ENCODE data around the gene SREBF1.

DNA sequence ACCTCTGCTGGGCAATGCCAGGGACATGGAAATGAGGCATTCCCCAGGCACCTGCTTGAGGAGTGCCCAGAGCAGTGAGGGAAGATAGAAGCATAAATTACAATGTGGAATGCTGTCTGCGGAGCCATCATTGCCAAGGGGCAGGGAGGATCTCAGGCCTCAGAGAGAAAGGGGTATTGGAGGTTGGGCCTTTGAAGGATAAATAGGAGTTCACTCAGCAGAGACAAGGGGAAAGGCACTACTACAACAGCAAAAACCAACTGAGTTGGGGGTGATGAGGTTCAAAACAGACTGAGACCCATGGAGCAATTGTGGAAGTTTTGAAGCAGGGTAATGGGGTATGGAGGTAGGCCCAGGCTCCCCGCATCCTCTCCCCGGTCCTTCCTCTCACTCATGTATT, 32.8 kb downstream of the SREBF1 start:
- no peak for TF ChIP-seq CTCF (conservative IDR thresholded peaks at IDR 0.05 in 1 of 2, IDR thresholded peaks at IDR 0.05 in 1 of 2; ENCODE audit: extremely low read depth in 1 of 2, insufficient read depth in 1 of 2, low read depth in 1 of 2, low read length in 2 of 2)
- no peak for TF ChIP-seq EZH2 (IDR thresholded peaks at IDR 0.05; ENCODE audit: borderline replicate concordance, low read length)

Measured in mammary epithelial cell (primary cell).